H4 (cell line): ENCODE data around the gene SRGAP2. TPM values are rescaled to one million over a fixed set of nuclear protein-coding genes. Genes with fewer than 3 reads are reported as not detected.
A peak's percentile ranks its signal among the peaks of the same experiment; 100 is the strongest.
"Not testable (repeated sequence)": the region's sequence is repeated elsewhere in the genome, so short reads cannot be mapped to it uniquely, and the experiment has no call there.

ENCODE experiments used
- DNase-seq: peaks from one replicate; pipeline ENCODE4 v3.0.0-alpha.2; 2015; ENCODE audit warnings: low spot score
- total RNA-seq: library from RNA; depleted of rRNA; stranded (reverse); fragments of >200 nt; shearing (Covaris generic); gene quantifications from 2 replicates; pipeline ENCODE4 v1.2.3, GENCODE V29; 2014; rRNA removed

SRGAP2 gene
- total RNA-seq, result 28.5 and 31.0 TPM in 2 replicates

DNA sequence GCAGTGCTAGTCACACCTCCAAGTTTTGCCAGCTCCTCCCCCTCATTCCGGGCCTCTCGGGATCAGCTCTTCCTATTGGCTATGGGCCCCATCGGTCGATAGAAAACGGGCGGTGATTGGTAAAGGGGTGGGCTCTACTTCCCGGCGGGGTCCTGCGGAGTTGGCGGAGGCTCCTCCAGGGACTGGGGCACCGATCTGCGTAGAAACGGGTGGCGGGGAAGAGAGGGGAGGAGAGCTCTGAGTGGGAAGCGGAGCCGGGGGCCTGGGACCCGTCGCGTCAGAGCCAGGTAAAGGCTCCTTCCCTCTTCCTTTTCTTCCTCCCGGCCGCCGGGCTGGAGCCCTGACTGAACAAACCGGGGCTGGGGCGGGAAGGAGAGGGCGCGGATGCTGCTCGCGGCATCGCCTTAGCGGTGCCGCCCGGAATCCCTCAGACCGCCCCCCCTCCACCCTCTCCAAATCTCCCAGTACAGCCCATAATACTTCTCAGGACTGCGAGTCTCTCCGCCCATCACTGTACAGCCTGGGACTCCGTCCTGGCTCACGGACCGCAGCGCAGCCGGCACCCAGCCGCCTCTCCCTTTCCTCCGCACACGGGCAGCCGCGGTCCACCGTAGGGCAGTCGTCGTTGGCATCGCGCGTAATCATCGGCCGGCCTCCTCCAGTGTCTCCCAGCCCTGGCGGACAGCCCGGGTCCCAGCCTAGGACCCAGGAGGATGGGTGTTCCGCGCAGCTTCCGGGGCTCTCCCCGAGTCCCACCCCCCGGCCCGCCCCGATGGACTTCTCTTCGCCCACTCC, at the start of gene SRGAP2:
Gene SRGAP2 (plus strand): TSS at position 178 of the 795 bp plus-strand sequence. CDS start 2,430 bp downstream, outside the sequence.
- peak; percentile 5 for DNase-seq

DNA sequence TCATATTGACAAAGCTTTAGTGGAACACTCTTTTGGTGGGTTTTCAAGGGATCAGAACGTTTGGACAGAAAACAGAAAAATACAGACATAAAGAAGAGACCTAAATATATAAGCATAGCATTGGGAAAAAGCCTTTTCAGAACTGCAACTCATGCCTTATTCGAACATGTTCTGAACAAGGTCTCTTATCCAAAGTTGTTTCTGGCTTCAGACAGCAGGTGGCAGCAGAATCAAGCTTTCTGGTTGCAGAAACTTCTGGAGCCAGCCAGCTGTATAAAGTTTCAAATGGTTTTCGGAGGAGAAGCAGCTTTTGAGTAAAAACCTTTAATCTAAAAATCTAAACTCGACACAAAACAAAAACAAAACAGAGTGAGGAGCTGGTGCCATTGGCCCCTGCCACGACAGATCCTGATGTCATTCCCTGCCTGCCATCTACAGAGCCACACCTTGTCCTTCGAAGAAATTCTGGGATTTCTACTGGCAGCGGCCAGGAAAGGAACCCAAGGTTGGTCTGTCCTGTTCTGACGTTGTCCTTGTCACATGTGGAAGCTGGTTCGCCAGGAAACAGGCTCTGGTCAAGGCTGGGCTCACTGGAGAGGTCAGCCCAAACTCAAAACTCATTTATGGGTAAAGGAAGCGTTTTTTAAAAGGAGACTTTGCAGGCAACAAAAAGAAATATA, 35.9 kb upstream of the SRGAP2 start:
- not testable (repeated sequence) for DNase-seq

- DNase-seq, result peak; percentile 4
Observed at GRCh38 chr1:206169794-206170193, 33.5 kb upstream of the SRGAP2 start.

DNA sequence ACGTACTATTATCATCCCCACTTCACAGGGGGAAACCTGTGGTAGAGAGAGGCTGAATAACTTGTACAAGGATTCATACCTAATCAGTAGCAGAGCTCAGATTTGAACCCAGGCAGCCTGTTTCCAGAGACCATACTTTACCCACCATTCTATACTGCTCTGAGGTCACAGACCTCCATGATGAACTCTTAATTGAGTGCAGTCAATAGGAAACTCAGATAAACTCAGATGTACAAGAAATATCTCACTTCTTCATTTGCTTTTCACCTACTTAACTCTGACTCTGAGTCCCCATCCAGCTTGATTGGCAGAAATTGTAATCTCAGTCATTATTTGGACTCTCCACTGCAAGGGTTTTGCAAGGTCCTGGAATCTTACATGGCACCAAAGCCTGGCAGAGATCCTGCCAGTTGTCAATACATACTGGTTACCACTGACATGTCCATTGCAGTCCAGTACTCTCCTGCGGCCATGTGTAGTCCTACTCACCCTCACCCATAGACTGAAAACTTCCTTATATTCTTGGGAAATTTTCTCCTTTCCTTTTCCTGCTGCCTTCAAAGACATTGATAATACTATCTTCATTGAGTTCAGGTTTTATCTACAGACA, 30.1 kb upstream of the SRGAP2 start:
- not testable (repeated sequence) for DNase-seq

- DNase-seq, result peak; percentile 3
Observed at GRCh38 chr1:206174182-206174868, 29.0 kb upstream of the SRGAP2 start.

DNA sequence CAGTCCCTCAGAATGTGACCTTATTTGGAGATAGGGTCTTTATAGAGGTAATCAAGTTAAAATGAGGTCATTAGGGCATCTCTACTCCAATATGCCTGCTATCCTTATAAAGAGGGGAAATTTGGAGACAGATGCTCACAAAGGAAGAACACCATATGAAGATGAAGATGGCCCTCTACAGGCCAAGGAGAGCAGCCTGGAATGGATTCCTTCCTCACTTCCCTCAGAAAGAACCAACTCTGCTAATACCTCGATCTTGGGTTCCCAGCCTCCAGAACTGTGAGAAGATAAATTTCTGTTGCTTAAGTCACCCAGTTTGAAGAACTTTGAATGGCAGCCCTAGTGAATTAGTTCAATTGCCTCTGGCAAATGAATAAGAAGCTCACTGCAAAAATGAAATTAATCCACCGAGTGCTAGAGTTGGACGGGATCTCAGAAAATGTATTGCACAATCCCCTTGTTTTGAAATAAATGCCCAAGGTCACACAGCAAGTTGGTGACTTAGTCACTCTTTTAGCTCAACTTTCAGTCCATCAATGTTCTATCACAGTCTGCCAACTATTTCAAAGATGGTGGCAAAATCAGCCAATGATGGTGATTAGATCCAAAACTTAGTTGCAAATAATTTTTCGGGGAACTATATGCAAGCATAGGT, 27.8 kb upstream of the SRGAP2 start:
- peak; percentile 10 for DNase-seq

DNA sequence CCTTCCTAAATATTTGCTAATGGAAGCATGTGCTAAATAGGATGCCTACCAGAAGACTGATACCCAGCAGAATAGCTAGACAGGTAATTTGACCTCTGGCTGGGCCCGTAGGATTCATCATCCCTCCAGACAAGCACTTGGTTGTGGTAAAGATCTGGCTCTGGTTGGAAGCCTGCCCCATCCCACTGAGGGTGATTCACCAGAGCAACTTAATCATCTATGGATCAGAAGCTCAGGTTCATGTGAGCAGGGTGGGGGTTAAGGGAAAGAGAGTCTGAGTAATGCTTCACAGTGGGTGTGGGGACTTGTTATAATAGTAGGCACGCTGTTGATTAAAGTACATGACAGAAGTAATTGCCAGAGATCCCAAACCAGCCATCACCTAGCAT, 27.2 kb upstream of the SRGAP2 start:
- not testable (repeated sequence) for DNase-seq

GRCh38 chr1:206178061-206178989, 25.0 kb upstream of the SRGAP2 start:
- DNase-seq, result peak; percentile 31

DNA sequence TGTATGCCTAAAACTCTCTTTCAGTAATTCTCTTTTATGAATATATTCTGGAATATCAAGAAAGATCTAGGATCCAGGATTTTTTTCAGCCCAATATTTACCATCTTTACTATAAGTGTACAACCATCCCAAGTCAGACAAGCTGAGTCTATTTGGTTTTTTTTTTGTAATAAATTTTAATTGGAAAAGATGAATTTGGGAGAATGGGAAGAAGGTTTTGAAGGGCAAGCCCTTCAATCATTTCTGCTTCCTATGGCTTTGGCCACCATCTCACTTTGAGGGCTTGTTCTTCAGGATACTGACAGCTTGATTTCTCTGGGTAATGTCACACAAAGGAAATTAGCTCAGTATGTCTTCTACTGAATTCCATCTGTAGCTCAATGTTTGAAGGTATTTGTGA, 23.7 kb upstream of the SRGAP2 start:
- not testable (repeated sequence) for DNase-seq

- peak; percentile 19 for DNase-seq
Observed at GRCh38 chr1:206182368-206183317, 20.7 kb upstream of the SRGAP2 start.

DNA sequence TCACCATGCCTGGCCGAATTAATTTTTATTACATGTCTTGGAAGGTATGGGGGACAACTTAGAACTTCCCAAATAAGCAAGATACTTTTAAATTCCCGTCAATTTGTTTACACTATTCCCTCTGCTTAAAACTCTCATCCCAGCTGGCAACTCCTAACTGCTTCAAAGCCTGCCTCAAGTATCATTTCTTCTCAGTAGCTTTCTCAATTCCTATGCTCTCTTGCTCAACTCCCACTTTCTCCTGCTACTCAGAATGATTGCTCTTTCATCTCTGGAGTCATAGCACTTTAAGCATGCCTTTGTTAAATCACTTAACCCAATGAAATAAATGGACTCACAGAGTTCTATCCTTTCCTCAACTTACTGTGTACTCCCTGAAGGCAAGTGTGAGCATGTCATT, 19.6 kb upstream of the SRGAP2 start:
- DNase-seq, result not testable (repeated sequence)

GRCh38 chr1:206185778-206186177, 17.6 kb upstream of the SRGAP2 start:
- DNase-seq, result not testable (repeated sequence)

DNA sequence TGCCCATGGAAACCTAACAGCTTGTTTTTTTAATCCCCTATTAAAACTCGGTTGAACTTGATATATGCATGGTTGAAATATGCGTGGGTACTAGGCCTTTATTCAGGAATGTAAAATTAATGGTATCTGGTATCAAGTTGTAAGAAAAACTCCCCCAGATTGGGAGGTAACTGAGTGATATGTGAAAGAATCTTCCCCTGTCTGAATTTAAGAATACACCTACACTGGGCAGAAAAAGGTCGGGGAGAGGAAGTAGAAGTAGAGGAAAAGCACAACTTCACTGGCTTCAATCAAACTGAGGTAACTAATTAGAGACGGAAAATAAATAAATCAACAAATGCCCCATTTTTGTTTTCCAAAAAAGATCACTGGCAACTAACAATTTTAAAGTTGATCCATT, 16.5 kb upstream of the SRGAP2 start:
- DNase-seq, result not testable (repeated sequence)

- DNase-seq, result not testable (repeated sequence)
Observed at GRCh38 chr1:206195182-206195581, 8.2 kb upstream of the SRGAP2 start.

- not testable (repeated sequence) for DNase-seq
Observed at GRCh38 chr1:206196748-206197424, 6.5 kb upstream of the SRGAP2 start.

GRCh38 chr1:206202789-206203363, 465 bp upstream of the SRGAP2 start, which contains the start of gene FAM72A:
TSS of gene FAM72A (minus strand) at chr1:206202839. CDS start at chr1:206202025, 814 bp downstream.
- peak; percentile 99 for DNase-seq

DNA sequence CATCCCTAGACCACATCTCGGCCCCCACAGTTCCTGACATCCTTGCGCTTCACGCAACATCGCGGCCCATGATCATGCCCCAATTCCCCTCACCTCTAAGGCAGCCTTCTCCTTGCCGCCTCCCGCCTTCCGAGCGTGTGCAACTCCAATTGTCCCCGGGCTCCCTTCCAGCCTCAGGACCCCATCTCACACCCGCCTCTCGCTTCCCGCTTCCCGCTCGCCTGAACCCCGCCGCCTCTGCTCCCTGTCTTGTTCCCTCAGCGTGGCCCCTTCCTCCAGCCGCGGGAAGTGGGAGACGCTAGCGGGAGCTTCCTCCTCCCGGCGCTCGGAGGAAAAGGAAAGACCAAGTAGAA, 794 bp downstream of the SRGAP2 start:
- DNase-seq, result not testable (repeated sequence)

GRCh38 chr1:206204871-206205270, 1.5 kb downstream of the SRGAP2 start:
- peak; percentile 2 for DNase-seq
